H1 (cell line): ENCODE data around the gene PTP4A1. TPM values are rescaled to one million over a fixed set of nuclear protein-coding genes. Genes with fewer than 3 reads are reported as not detected.

Experiments
- CTCF ChIA-PET: fragments of 300-600 bp; sonication (Branson Sonifier 250); formaldehyde crosslinking; loops from one replicate; lab custom pipeline; 2021; ENCODE audit not compliant: partially characterized antibody; lab: Charles Lee
- POLR2A ChIA-PET: fragments of 300-600 bp; sonication (Branson Sonifier 250); formaldehyde crosslinking; loops from one replicate; lab custom pipeline; 2021; ENCODE audit warnings: inconsistent platforms; ENCODE audit not compliant: partially characterized antibody; lab: Charles Lee
- DNase-seq, 2 experiments: peaks; one replicate each; pipeline versions ENCODE4 v3.0.0 to v3.0.0-alpha.2; 2010 to 2022; ENCODE audit warnings: low spot score in 2 of 2, low read depth in 1 of 2, mixed read lengths in 1 of 2
- FAIRE-seq: peaks from 2 replicates; lab custom pipeline; 2011; peaks lifted over from hg19 to GRCh38; lab: Jason Lieb, UNC
- H2AFZ ChIP-seq: 2 replicates; pipeline ENCODE4 v1.8.1; 2012; ENCODE audit warnings: low read length, inconsistent platforms
- H2AK5ac ChIP-seq: 2 replicates; pipeline ENCODE4 v1.6.1; 2013; ENCODE audit warnings: low read depth, low read length
- H2BK120ac ChIP-seq: replicated peaks from 2 replicates; pipeline ENCODE3; 2013; ENCODE audit warnings: low read depth, low read length, inconsistent platforms
- H2BK12ac ChIP-seq: 2 replicates; pipeline ENCODE4 v1.6.1; 2013; ENCODE audit warnings: low read depth, low read length
- H2BK15ac ChIP-seq: 2 replicates; pipeline ENCODE4 v1.6.1; 2013; ENCODE audit warnings: low read length
- H2BK20ac ChIP-seq: 2 replicates; pipeline ENCODE4 v1.6.1; 2013; ENCODE audit warnings: low read length
- H2BK5ac ChIP-seq: 2 replicates; pipeline ENCODE4 v1.6.1; 2013; ENCODE audit warnings: low read depth, low read length
- H3K14ac ChIP-seq: 2 replicates; pipeline ENCODE4 v1.6.1; 2013; ENCODE audit warnings: inconsistent platforms; ENCODE audit not compliant: insufficient read length
- H3K18ac ChIP-seq: 2 replicates; pipeline ENCODE4 v1.6.1; 2013; ENCODE audit warnings: low read length; ENCODE audit errors: extremely low read depth
- H3K23ac ChIP-seq: 2 replicates; pipeline ENCODE4 v1.6.1; 2013; ENCODE audit warnings: inconsistent platforms; ENCODE audit not compliant: insufficient read length
- H3K23me2 ChIP-seq: 2 replicates; pipeline ENCODE4 v1.6.1; 2013; ENCODE audit warnings: low read depth, low read length
- H3K27ac ChIP-seq: 2 replicates; pipeline ENCODE4 v1.6.1; 2011; ENCODE audit warnings: low read depth, low read length, inconsistent platforms
- H3K27me3 ChIP-seq, 4 experiments: replicated peaks in 1 of 4; 1 replicate in 1 of 4; 2 replicates in 3 of 4; pipeline versions ENCODE4 v1.6.1 to v1.8.1; 2011 to 2013; ENCODE audit warnings: low read length in 3 of 4, mild to moderate bottlenecking in 3 of 4, inconsistent platforms in 2 of 4, mixed read lengths in 2 of 4, moderate library complexity in 1 of 4; ENCODE audit not compliant: control insufficient read depth in 3 of 4, insufficient read depth in 3 of 4; ENCODE audit errors: extremely low read depth in 1 of 4
- H3K36me3 ChIP-seq, 4 experiments: 2 replicates each; pipeline versions ENCODE4 v1.6.1 to v1.8.1; 2011 to 2013; ENCODE audit warnings: mild to moderate bottlenecking in 4 of 4, low read length in 3 of 4, moderate library complexity in 2 of 4, control low read depth in 1 of 4, inconsistent platforms in 1 of 4; ENCODE audit not compliant: insufficient read depth in 4 of 4, control insufficient read depth in 2 of 4
- H3K4ac ChIP-seq: replicated peaks from 2 replicates; pipeline ENCODE3; 2013; ENCODE audit warnings: low read length, low read depth, mixed read lengths, inconsistent platforms; ENCODE audit not compliant: insufficient read length
- H3K4me1 ChIP-seq, 4 experiments: replicated peaks in 1 of 4; 1 replicate in 1 of 4; 2 replicates in 3 of 4; pipeline versions ENCODE4 v1.6.1 to v1.8.1; 2011 to 2013; ENCODE audit warnings: low read length in 3 of 4, inconsistent platforms in 2 of 4, mixed read lengths in 1 of 4; ENCODE audit not compliant: insufficient read depth in 4 of 4, control insufficient read depth in 3 of 4
- H3K4me2 ChIP-seq, 2 experiments: 2 replicates each; pipeline versions ENCODE4 v1.6.1 to v1.8.1; 2011 to 2013; ENCODE audit warnings: low read depth in 2 of 2, low read length in 2 of 2, control low read depth in 1 of 2, inconsistent platforms in 1 of 2, mild to moderate bottlenecking in 1 of 2; ENCODE audit not compliant: insufficient read depth in 1 of 2
- H3K4me3 ChIP-seq, 4 experiments: fragments of 200-600, 300-600 bp in 1 of 4; sonication (generic), shearing (Covaris generic), sonication (Bioruptor Twin) in 1 of 4; 2 replicates each; pipeline versions ENCODE4 v1.5.1 to v1.8.1; 2011 to 2016; ENCODE audit warnings: low read length in 4 of 4, low read depth in 3 of 4, control low read depth in 2 of 4, inconsistent platforms in 2 of 4, mild to moderate bottlenecking in 2 of 4, mixed read lengths in 1 of 4, moderate library complexity in 1 of 4; ENCODE audit not compliant: insufficient read depth in 2 of 4; ENCODE audit errors: extremely low read depth in 1 of 4
- H3K56ac ChIP-seq: replicated peaks from 2 replicates; pipeline ENCODE3; 2013; ENCODE audit warnings: low read depth, mild to moderate bottlenecking, mixed read lengths, low read length, inconsistent platforms; ENCODE audit not compliant: insufficient read length
- H3K79me1 ChIP-seq: 2 replicates; pipeline ENCODE4 v1.6.1; 2013; ENCODE audit warnings: low read depth, low read length, control low read depth
- H3K79me2 ChIP-seq, 2 experiments: 2 replicates each; pipeline versions ENCODE4 v1.6.1 to v1.8.1; 2012 to 2013; ENCODE audit warnings: low read length in 2 of 2, mild to moderate bottlenecking in 2 of 2, inconsistent platforms in 1 of 2; ENCODE audit not compliant: insufficient read depth in 2 of 2, control insufficient read depth in 1 of 2
- H3K9ac ChIP-seq, 4 experiments: replicated peaks in 1 of 4; 1 replicate in 1 of 4; 2 replicates in 3 of 4; pipeline versions ENCODE4 v1.6.1 to v1.8.1; 2011 to 2013; ENCODE audit warnings: low read depth in 3 of 4, low read length in 3 of 4, control low read depth in 2 of 4, mild to moderate bottlenecking in 2 of 4, moderate library complexity in 2 of 4, inconsistent platforms in 1 of 4; ENCODE audit errors: extremely low read depth in 1 of 4
- H3K9me3 ChIP-seq, 2 experiments: 2 replicates each; pipeline versions ENCODE4 v1.6.1 to v1.8.1; 2012 to 2013; ENCODE audit warnings: mild to moderate bottlenecking in 2 of 2, moderate library complexity in 2 of 2, control low read depth in 1 of 2, inconsistent platforms in 1 of 2, low read depth in 1 of 2, low read length in 1 of 2, mixed read lengths in 1 of 2; ENCODE audit not compliant: insufficient read depth in 2 of 2
- H4K20me1 ChIP-seq, 2 experiments: replicated peaks in 1 of 2; 2 replicates each; pipeline versions ENCODE3 to v1.8.1; 2011 to 2013; ENCODE audit warnings: inconsistent platforms in 2 of 2, low read length in 2 of 2, mild to moderate bottlenecking in 1 of 2; ENCODE audit not compliant: insufficient read depth in 2 of 2, control insufficient read depth in 1 of 2
- H4K5ac ChIP-seq: 2 replicates; pipeline ENCODE4 v1.6.1; 2013; ENCODE audit warnings: low read length, low read depth, mixed read lengths, inconsistent platforms; ENCODE audit not compliant: insufficient read length
- H4K8ac ChIP-seq: 2 replicates; pipeline ENCODE4 v1.8.0; 2013; ENCODE audit warnings: mild to moderate bottlenecking, moderate library complexity, low read length, inconsistent platforms; ENCODE audit not compliant: insufficient read depth; ENCODE audit errors: extremely low read depth
- H4K91ac ChIP-seq: replicated peaks from 2 replicates; pipeline ENCODE3; 2013; ENCODE audit warnings: low read length, mixed read lengths, inconsistent platforms; ENCODE audit not compliant: insufficient read length
- ATF2 ChIP-seq: IDR thresholded peaks from 2 replicates; pipeline ENCODE4 v1.6.1; 2012; ENCODE audit warnings: low read length, inconsistent platforms
- SIN3A ChIP-seq, 2 experiments: IDR thresholded peaks in 1 of 2; conservative IDR thresholded peaks in 1 of 2; 2 replicates each; pipeline ENCODE4 v1.6.1; 2011 to 2012; ENCODE audit warnings: low read length in 2 of 2, improper control_type of control experiment in 1 of 2, low read depth in 1 of 2, mild to moderate bottlenecking in 1 of 2
- WGBS, 2 experiments: shearing (Covaris generic) in 1 of 2; methylation state at CpG; one replicate each; pipeline versions ENCODE4 v1.1.6 to v1.1.7; 2013 to 2015; ENCODE audit warnings: low lambda C conversion rate in 2 of 2, mixed read lengths in 2 of 2, inconsistent platforms in 1 of 2, low coverage in 1 of 2, missing lambda C conversion rate in 1 of 2; ENCODE audit not compliant: insufficient replicate concordance in 2 of 2, insufficient coverage in 1 of 2, insufficient read length in 1 of 2; ENCODE audit errors: extremely low coverage in 1 of 2, missing lambda C conversion rate in 1 of 2; 5-methylcytosine and 5-hydroxymethylcytosine counted together
- polyA plus RNA-seq, 7 experiments: library from polyadenylated mRNA; depleted of rRNA in 3 of 7; stranded (reverse) in 5 of 7; unstranded in 2 of 7; fragments of >200 nt in 5 of 7; fragments of 200-250 nt in 2 of 7; gene quantifications; 1 replicate in 5 of 7; 2 replicates in 1 of 7; 4 replicates in 1 of 7; pipeline versions ENCODE4 v1.2.1 to v1.2.3, GENCODE V29; 2011 to 2013; ENCODE audit warnings: missing spikeins in 2 of 7, mixed read lengths in 2 of 7
- total RNA-seq: library from RNA; stranded (reverse); fragmentation: NEBNext Ultra II Directional; extraction: Animal tissue kit (Norgen Biotek cat#: 25700); gene quantifications from 2 replicates; pipeline ENCODE4 v1.2.1, GENCODE V29; 2021

The PTP4A1 gene
- total and polyA plus RNA-seq, 2 of the 8 experiments (the other 6 are each of a cell fraction or from before 2014, with no cell fraction given), result 21.1 to 76.3 TPM

- H3K4ac ChIP-seq, result no peak overlapping the region
- H2BK12ac ChIP-seq, result no peak overlapping the region
- H3K27ac ChIP-seq, result no peak overlapping the region
- ChIA-PET POLR2A (no interaction called here), CTCF (no interaction called here)
- H2BK120ac ChIP-seq, result no peak overlapping the region
- no peak overlapping the region for H2BK20ac ChIP-seq
- FAIRE-seq (no peak), DNase-seq (no peak)
- H3K18ac ChIP-seq, result no peak overlapping the region
- no peak overlapping the region for H3K14ac ChIP-seq
- H3K27me3 ChIP-seq, result no peaks in the 10 kb centered on the region
- H2BK15ac ChIP-seq, result no peak overlapping the region
- no peaks in the 10 kb centered on the region for H3K79me2 ChIP-seq
- no peak overlapping the region for H3K9ac ChIP-seq
- H2AFZ ChIP-seq, result no peak overlapping the region
- H4K20me1 ChIP-seq, result no peaks in the 10 kb centered on the region
- H3K4me3 ChIP-seq, result no peak overlapping the region
- H3K23ac ChIP-seq, result no peak overlapping the region
- H3K56ac ChIP-seq, result no peak overlapping the region
- H2BK5ac ChIP-seq, result no peak overlapping the region
- no peak overlapping the region for H2AK5ac ChIP-seq
- H3K23me2 ChIP-seq, result no peaks in the 10 kb centered on the region
- WGBS, 2 experiments, result 75% methylated on average over 1 of the region's 1 CpG; no CpG with 5 or more reads in 1 of the 2 experiments
- no peak for TF ChIP-seq SIN3A (conservative IDR thresholded peaks at IDR 0.05 in 1 of 2, IDR thresholded peaks at IDR 0.05 in 1 of 2; ENCODE audit: low read depth in 1 of 2, low read length in 2 of 2)
- TF ChIP-seq ATF2, result no peak
- no peaks in the 10 kb centered on the region for H3K9me3 ChIP-seq
- no peak overlapping the region for H3K4me2 ChIP-seq
- H3K4me1 ChIP-seq, result peaks cover 0 to under 1% (median 0%) of the 10 kb centered on the region in 4 experiments; a peak in 1 of 7 replicates
- H4K8ac ChIP-seq, result no peak overlapping the region
- no peak overlapping the region for H4K91ac ChIP-seq
- no peak overlapping the region for H4K5ac ChIP-seq
- no peaks in the 10 kb centered on the region for H3K36me3 ChIP-seq
- no peaks in the 10 kb centered on the region for H3K79me1 ChIP-seq
These were observed 11.4 kb upstream of the PTP4A1 start for GRCh38 chr6:63560801-63561287.
